Activated CD8-positive, alpha-beta T cell treated with anti-CD3 and anti-CD28 coated beads for 36 hours (primary cell): ENCODE measurements around the gene MPG. TPM values are rescaled to one million over a fixed set of nuclear protein-coding genes. Genes with fewer than 3 reads are reported as not detected.

ENCODE experiments used
- ATAC-seq: fragments of 200-7000 bp; cut with Tn5 transposase; one replicate; pipeline ENCODE4 v1.10.0; 2021; ENCODE audit warnings: mild to moderate bottlenecking, moderate library complexity
- CTCF ChIA-PET: fragments of 350-600 bp; sonication (Branson Sonifier 250); formaldehyde crosslinking; loops from one replicate; lab custom pipeline; 2021; ENCODE audit warnings: antibody characterized with exemption; lab: Charles Lee
- POLR2A ChIA-PET: fragments of 350-600 bp; sonication (Branson Sonifier 250); formaldehyde crosslinking; loops from one replicate; lab custom pipeline; 2021; ENCODE audit warnings: antibody characterized with exemption; lab: Charles Lee
- DNase-seq: peaks from one replicate; pipeline ENCODE4 v3.0.0-alpha.2; 2020
- H3K27ac Mint-ChIP-seq: one replicate; pipeline ENCODE4 v1.8.0; 2021; ENCODE audit warnings: mild to moderate bottlenecking, mixed read lengths
- H3K27me3 Mint-ChIP-seq: one replicate; pipeline ENCODE4 v1.8.0; 2021; ENCODE audit warnings: mixed read lengths
- H3K36me3 Mint-ChIP-seq: one replicate; pipeline ENCODE4 v1.8.0; 2021; ENCODE audit warnings: low read depth, mixed read lengths
- H3K4me1 Mint-ChIP-seq: one replicate; pipeline ENCODE4 v1.8.0; 2021; ENCODE audit warnings: low read depth, mixed read lengths
- H3K4me3 Mint-ChIP-seq: one replicate; pipeline ENCODE4 v1.8.0; 2021; ENCODE audit warnings: mild to moderate bottlenecking, moderate library complexity, mixed read lengths
- H3K9me3 Mint-ChIP-seq: one replicate; pipeline ENCODE4 v1.8.0; 2021; ENCODE audit warnings: mixed read lengths
- intact Hi-C: fragments of 100-400 bp; cut with micrococcal nuclease; formaldehyde crosslinking; loops from one replicate; pipeline ENCODE4 v1.10.0; 2022
- total RNA-seq, 2 experiments: library from RNA; stranded (reverse); gene quantifications; one replicate each; pipeline ENCODE4 v1.2.3, GENCODE V29; 2021
- TF ChIP-seq, protein P1 (sequence below): fragments of 200-600 bp; IDR thresholded peaks from one replicate; pipeline ENCODE4 v1.8.0; 2022; ENCODE audit warnings: antibody characterized with exemption, mild to moderate bottlenecking

The MPG gene
- total RNA-seq, 2 experiments from 2014 or later = 51.7 to 54.2 TPM

DNA sequence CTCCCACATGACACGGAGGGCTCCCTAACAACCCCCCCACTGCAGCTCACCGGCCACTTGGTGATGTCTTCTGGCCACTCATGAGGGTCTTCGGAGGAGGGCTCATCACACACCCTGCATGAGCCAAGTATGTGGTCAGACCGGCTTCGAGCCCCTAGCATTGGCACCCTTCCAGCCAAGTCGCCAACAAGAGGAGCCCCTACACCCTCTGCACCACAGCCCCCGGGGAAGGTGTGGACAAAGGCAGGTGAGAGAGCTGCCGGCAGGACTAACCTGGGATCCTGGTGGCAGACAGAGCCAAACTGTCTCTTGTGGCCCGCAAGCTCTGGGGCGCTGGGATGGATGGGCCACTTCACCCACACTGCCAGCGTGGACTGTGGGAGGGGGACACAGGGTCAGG, 17.9 kb upstream of the MPG start:
- intact Hi-C loops = no loop called here
- H3K4me1 Mint-ChIP-seq = peaks cover under 1% of the 10 kb centered on the region
- H3K9me3 Mint-ChIP-seq = no peaks in the 10 kb centered on the region
- TF ChIP-seq, protein P1, sequence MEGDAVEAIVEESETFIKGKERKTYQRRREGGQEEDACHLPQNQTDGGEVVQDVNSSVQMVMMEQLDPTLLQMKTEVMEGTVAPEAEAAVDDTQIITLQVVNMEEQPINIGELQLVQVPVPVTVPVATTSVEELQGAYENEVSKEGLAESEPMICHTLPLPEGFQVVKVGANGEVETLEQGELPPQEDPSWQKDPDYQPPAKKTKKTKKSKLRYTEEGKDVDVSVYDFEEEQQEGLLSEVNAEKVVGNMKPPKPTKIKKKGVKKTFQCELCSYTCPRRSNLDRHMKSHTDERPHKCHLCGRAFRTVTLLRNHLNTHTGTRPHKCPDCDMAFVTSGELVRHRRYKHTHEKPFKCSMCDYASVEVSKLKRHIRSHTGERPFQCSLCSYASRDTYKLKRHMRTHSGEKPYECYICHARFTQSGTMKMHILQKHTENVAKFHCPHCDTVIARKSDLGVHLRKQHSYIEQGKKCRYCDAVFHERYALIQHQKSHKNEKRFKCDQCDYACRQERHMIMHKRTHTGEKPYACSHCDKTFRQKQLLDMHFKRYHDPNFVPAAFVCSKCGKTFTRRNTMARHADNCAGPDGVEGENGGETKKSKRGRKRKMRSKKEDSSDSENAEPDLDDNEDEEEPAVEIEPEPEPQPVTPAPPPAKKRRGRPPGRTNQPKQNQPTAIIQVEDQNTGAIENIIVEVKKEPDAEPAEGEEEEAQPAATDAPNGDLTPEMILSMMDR = no peak
- no peak for ATAC-seq
- no peak overlapping the region for H3K4me3 Mint-ChIP-seq
- H3K27me3 Mint-ChIP-seq = no peaks in the 10 kb centered on the region
- no peak overlapping the region for H3K27ac Mint-ChIP-seq
- CTCF ChIA-PET = interaction anchor here (0.7 to 20.7 kb wide), 2 partner anchors 34 to 141 kb away, joined by 3 to 458 read pairs; no protein-coding TSS in a partner anchor
- no peak for DNase-seq
- H3K36me3 Mint-ChIP-seq = peaks cover 4% of the 10 kb centered on the region
- POLR2A ChIA-PET = interaction anchor here (0.7 to 1.0 kb wide), 4 partner anchors 11 to 21 kb away, joined by 3 to 5 read pairs (median 4); no protein-coding TSS in a partner anchor

DNA sequence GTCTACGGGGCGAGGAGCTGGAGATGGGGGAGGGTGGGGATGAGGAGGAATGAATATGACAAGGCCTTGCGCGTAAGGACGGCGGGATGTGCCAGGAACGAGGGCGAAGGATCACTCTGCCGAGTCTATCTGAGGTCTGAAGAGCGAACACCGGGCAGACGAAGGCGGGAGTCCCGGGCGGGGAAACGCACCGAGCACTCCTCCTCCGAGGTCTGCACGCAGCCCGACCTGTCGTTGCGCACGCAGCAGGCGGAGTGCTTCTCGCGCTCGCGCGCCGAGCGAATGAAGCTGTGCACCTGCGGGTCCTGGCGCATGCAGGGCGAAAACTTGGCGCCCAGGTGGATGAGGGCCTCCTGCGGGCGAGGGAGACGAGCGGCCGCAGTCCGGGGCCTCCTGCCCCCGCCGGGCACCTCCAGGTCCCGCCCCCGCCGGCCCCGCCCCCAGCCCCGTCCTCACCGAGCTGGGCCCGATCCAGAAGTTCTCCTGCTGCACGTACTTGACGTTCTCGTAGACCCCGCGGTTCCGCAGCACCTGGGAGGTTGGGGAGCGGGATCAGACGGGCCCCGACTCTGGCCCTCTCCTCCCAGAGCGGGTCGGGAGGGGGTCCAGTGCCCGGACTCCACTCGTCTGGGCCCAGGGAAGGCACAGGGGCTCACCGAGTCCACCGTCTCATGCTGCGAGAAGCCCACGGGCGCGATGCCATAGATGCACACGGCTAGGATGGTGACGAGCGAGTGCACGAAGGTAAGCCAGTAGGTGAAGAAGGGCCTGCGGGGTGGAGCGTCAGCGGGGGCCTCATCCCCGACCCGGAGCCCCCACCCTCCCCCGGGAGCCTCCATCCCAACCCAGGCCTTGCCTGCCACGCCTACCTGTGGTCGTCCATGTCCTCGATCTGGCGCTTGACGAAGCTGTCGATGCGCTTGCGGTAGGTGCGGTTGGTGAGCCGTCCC, 16.8 kb upstream of the MPG start:
- CTCF ChIA-PET = interaction anchor here (20.7 kb wide), 1 partner anchor 33 kb away, joined by 458 read pairs; no protein-coding TSS in a partner anchor
- intact Hi-C loops = no loop called here
- no peaks in the 10 kb centered on the region for H3K36me3 Mint-ChIP-seq
- no peak overlapping the region for H3K27ac Mint-ChIP-seq
- H3K27me3 Mint-ChIP-seq = no peaks in the 10 kb centered on the region
- ATAC-seq (no peak), DNase-seq (no peak)
- no peak overlapping the region for H3K4me3 Mint-ChIP-seq
- POLR2A ChIA-PET = interaction anchor here (1.0 kb wide), 1 partner anchor 10 kb away, joined by 4 read pairs; no protein-coding TSS in a partner anchor
- no peaks in the 10 kb centered on the region for H3K9me3 Mint-ChIP-seq
- no peaks in the 10 kb centered on the region for H3K4me1 Mint-ChIP-seq
- TF ChIP-seq, protein P1 = no peak

DNA sequence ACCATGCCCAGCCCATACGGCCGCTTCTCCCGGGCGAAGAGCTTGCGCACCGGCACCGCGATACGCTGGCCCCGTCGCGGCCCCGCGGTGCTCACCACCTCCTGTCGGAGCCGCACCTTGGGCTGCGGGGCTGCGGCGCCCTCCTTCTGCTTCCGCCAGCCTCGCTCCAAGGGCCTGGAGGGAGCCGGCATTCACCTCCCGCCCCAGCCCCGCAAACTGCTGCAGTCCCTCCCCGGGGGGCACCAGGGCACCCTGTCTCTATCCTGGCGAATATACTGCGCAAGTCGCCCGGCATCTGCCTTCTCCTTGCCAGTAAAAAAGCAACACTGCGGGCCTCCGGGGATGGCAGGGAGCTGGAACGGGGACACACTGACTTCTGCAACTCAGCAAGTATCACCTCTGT, 16.1 kb upstream of the MPG start:
- H3K27me3 Mint-ChIP-seq = no peaks in the 10 kb centered on the region
- no peak for ATAC-seq
- H3K4me3 Mint-ChIP-seq = no peak overlapping the region
- H3K4me1 Mint-ChIP-seq = no peaks in the 10 kb centered on the region
- POLR2A ChIA-PET = no interaction called here
- no peak overlapping the region for H3K27ac Mint-ChIP-seq
- TF ChIP-seq, protein P1 = no peak
- no peak for DNase-seq
- no peaks in the 10 kb centered on the region for H3K36me3 Mint-ChIP-seq
- CTCF ChIA-PET = interaction anchor here (1.6 to 20.7 kb wide), 2 partner anchors 33 to 118 kb away, joined by 6 to 458 read pairs; partner anchors contain the start of gene HBQ1
- no peaks in the 10 kb centered on the region for H3K9me3 Mint-ChIP-seq
- intact Hi-C loops = no loop called here

DNA sequence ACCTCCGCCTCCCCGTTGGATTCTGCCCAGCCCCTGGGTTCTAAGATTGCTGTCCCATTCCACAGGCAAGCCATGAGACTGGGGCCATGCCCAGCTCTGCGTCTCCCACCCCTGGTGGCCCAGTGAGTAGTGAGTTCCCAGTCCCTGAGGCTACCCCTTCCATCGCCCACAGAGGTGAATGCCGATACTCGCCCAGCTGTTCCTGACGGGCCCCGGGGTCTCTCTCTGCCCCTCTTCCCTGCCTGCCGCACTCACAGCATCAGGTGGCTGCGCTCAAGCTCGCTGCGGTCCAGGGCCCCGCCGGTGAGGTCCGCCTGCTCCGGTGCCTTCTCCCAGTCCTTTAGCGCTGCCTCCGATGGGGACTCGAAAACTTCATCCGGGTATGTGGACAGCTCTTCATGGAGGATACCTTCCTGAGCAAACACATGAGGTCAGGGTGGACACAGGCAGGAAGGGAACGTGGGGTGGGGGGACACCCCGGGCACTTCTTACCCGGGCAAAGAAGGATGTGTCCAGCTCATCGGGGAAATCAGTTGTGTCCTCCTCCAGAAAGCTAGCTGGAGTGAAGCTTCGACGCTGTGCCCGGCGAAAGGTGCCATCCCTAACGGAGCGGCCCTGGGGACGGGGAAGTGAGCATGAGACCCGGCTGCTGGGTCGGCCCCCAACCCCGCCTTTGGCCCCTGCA, 15.6 kb upstream of the MPG start:
- TF ChIP-seq, protein P1 = no peak
- Mint-ChIP-seq H3K4me1 (no peaks in the 10 kb centered on the region), H3K27me3 (no peaks in the 10 kb centered on the region), H3K9me3 (no peaks in the 10 kb centered on the region), H3K4me3 (no peak overlapping the region), H3K36me3 (no peaks in the 10 kb centered on the region), H3K27ac (no peak overlapping the region)
- ATAC-seq = no peak
- ChIA-PET POLR2A (no interaction called here), CTCF (interaction anchor here (1.6 to 20.7 kb wide), 4 partner anchors 9 to 117 kb away, joined by 6 to 458 read pairs (median 21); partner anchors contain the start of genes HBQ1, POLR3K and SNRNP25)
- no peak for DNase-seq
- intact Hi-C loops = no loop called here
